Measurements from ENCODE around the gene NKX2-1. TPM values are rescaled to one million over a fixed set of nuclear protein-coding genes. Genes with fewer than 3 reads are reported as not detected.

Gene NKX2-1
- total RNA-seq, 1 donor from 2014 or later: not detected

GRCh38 chr14:36517242-36518030 is 2.6 kb downstream of the NKX2-1 start:
- H3K27me3 Mint-ChIP-seq (ENCODE audit: unreplicated experiment): peaks cover 43% of the 10 kb centered on the region
- H3K9me3 Mint-ChIP-seq (ENCODE audit: unreplicated experiment): peaks cover 24% of the 10 kb centered on the region
- no peaks in the 10 kb centered on the region for H3K36me3 Mint-ChIP-seq (ENCODE audit: unreplicated experiment)
- DNase-seq: no peak
- no peak overlapping the region for H3K27ac Mint-ChIP-seq (ENCODE audit: unreplicated experiment)
- peaks cover 6% of the 10 kb centered on the region for H3K4me1 Mint-ChIP-seq (ENCODE audit: low read depth, unreplicated experiment)
- no peak overlapping the region for H3K4me3 Mint-ChIP-seq (ENCODE audit: unreplicated experiment)
- TF ChIP-seq CTCF (IDR thresholded peaks at IDR 0.05; ENCODE audit: partially characterized antibody, unreplicated experiment): no peak

- Mint-ChIP-seq H3K27me3 (ENCODE audit: unreplicated experiment) (peaks cover 43% of the 10 kb centered on the region), H3K36me3 (ENCODE audit: unreplicated experiment) (no peaks in the 10 kb centered on the region), H3K27ac (ENCODE audit: unreplicated experiment) (no peak overlapping the region), H3K9me3 (ENCODE audit: unreplicated experiment) (peaks cover 27% of the 10 kb centered on the region), H3K4me1 (ENCODE audit: low read depth, unreplicated experiment) (peaks cover 6% of the 10 kb centered on the region), H3K4me3 (ENCODE audit: unreplicated experiment) (peak overlapping the region; percentile 25)
- no peak for DNase-seq
- no peak for TF ChIP-seq CTCF (IDR thresholded peaks at IDR 0.05; ENCODE audit: partially characterized antibody, unreplicated experiment)
Measured at GRCh38 chr14:36516719-36517241, 3.3 kb downstream of the NKX2-1 start.

GRCh38 chr14:36515896-36516718 is 3.9 kb downstream of the NKX2-1 start:
- Mint-ChIP-seq H3K36me3 (ENCODE audit: unreplicated experiment) (no peaks in the 10 kb centered on the region), H3K4me1 (ENCODE audit: low read depth, unreplicated experiment) (peaks cover 6% of the 10 kb centered on the region), H3K9me3 (ENCODE audit: unreplicated experiment) (peaks cover 27% of the 10 kb centered on the region), H3K4me3 (ENCODE audit: unreplicated experiment) (no peak overlapping the region), H3K27me3 (ENCODE audit: unreplicated experiment) (peaks cover 38% of the 10 kb centered on the region), H3K27ac (ENCODE audit: unreplicated experiment) (no peak overlapping the region)
- DNase-seq: no peak
- TF ChIP-seq CTCF (IDR thresholded peaks at IDR 0.05; ENCODE audit: partially characterized antibody, unreplicated experiment): no peak

GRCh38 chr14:36515105-36515593 is 4.9 kb downstream of the NKX2-1 start:
- no peak for DNase-seq
- H3K4me1 Mint-ChIP-seq (ENCODE audit: low read depth, unreplicated experiment): peaks cover 6% of the 10 kb centered on the region
- H3K4me3 Mint-ChIP-seq (ENCODE audit: unreplicated experiment): no peak overlapping the region
- peaks cover 27% of the 10 kb centered on the region for H3K9me3 Mint-ChIP-seq (ENCODE audit: unreplicated experiment)
- no peak overlapping the region for H3K27ac Mint-ChIP-seq (ENCODE audit: unreplicated experiment)
- no peak for TF ChIP-seq CTCF (IDR thresholded peaks at IDR 0.05; ENCODE audit: partially characterized antibody, unreplicated experiment)
- peaks cover 45% of the 10 kb centered on the region for H3K27me3 Mint-ChIP-seq (ENCODE audit: unreplicated experiment)
- no peaks in the 10 kb centered on the region for H3K36me3 Mint-ChIP-seq (ENCODE audit: unreplicated experiment)

Data from glutamatergic neuron (in vitro differentiated cells).